K562 (cell line): Measurements from ENCODE around the gene CACNG3.

Experiments
- CTCF ChIP-seq, 3 experiments: IDR thresholded peaks in 2 of 3; conservative IDR thresholded peaks in 1 of 3; 2 replicates each; pipeline ENCODE4 v1.5.1; 2011 to 2012; ENCODE audit warnings: low read length in 3 of 3, mild to moderate bottlenecking in 3 of 3, control low read depth in 2 of 3, improper control_type of control experiment in 1 of 3, inconsistent platforms in 1 of 3, low read depth in 1 of 3, mixed read lengths in 1 of 3, moderate library complexity in 1 of 3; ENCODE audit not compliant: insufficient read depth in 2 of 3
- ELF4 ChIP-seq: fragments of 450-650 bp; formaldehyde crosslinking; IDR thresholded peaks from 2 replicates; pipeline ENCODE4 v1.4.0; 2022; ENCODE audit warnings: missing genetic modification characterization
- EP300 ChIP-seq: IDR thresholded peaks from 2 replicates; pipeline ENCODE4 v1.6.1; 2012; ENCODE audit warnings: low read length, improper control_type of control experiment
- EZH2 ChIP-seq: IDR thresholded peaks from 2 replicates; pipeline ENCODE4 v1.6.1; 2012; ENCODE audit warnings: low read depth, mild to moderate bottlenecking, inconsistent platforms, low read length, borderline replicate concordance
- FOXA3 ChIP-seq, 2 experiments: fragments of 450-650 bp in 1 of 2; sonication (generic) in 1 of 2; formaldehyde crosslinking; IDR thresholded peaks in 1 of 2; conservative IDR thresholded peaks in 1 of 2; 2 replicates each; pipeline versions ENCODE4 v1.4.0 to v1.8.0; 2020 to 2022; ENCODE audit warnings: mild to moderate bottlenecking in 2 of 2, missing genetic modification reagents in 1 of 2
- GTF2F1 ChIP-seq: IDR thresholded peaks from 2 replicates; pipeline ENCODE4 v1.6.1; 2011; ENCODE audit warnings: low read depth, low read length, improper control_type of control experiment
- HNRNPK ChIP-seq: fragments of 200-400 bp; formaldehyde crosslinking; IDR thresholded peaks from one replicate; pipeline ENCODE4 v1.6.1; 2018; ENCODE audit warnings: mild to moderate bottlenecking, low read depth, low read length; ENCODE audit not compliant: poor library complexity, severe bottlenecking
- IRF9 ChIP-seq: fragments of 450-650 bp; IDR thresholded peaks from 2 replicates; pipeline ENCODE4 v1.6.1; 2016; ENCODE audit warnings: missing biosample characterization, missing genetic modification characterization
- MXI1 ChIP-seq: IDR thresholded peaks from 2 replicates; pipeline ENCODE4 v1.6.1; 2011; ENCODE audit warnings: low read depth, mild to moderate bottlenecking, improper control_type of control experiment, low read length
- NCOA4 ChIP-seq: fragments of 450-650 bp; IDR thresholded peaks from 2 replicates; pipeline ENCODE4 v1.6.1; 2018; ENCODE audit warnings: mild to moderate bottlenecking; ENCODE audit not compliant: partially characterized antibody
- NR3C1 ChIP-seq: sonication (generic); formaldehyde crosslinking; IDR thresholded peaks from 2 replicates; pipeline ENCODE4 v1.8.1; 2022; ENCODE audit warnings: missing genetic modification reagents
- POLR2A ChIP-seq: fragments of 450-650 bp; conservative IDR thresholded peaks from 2 replicates; pipeline ENCODE4 v1.6.1; 2016
- POLR2AphosphoS5 ChIP-seq: IDR thresholded peaks from 2 replicates; pipeline ENCODE4 v1.6.1; 2011; ENCODE audit warnings: mild to moderate bottlenecking, low read depth, low read length, moderate library complexity; ENCODE audit not compliant: control insufficient read depth, insufficient read depth
- U2AF2 ChIP-seq: fragments of 200-400 bp; formaldehyde crosslinking; optimal IDR thresholded peaks from 2 replicates; pipeline ENCODE3; 2017; ENCODE audit warnings: low read depth, mild to moderate bottlenecking, low read length

- TF ChIP-seq NR3C1 (CRISPR knock-in tag) (no peak), HNRNPK (no peak), CTCF (IDR thresholded peaks at IDR 0.05 in 2 of 3, conservative IDR thresholded peaks at IDR 0.05 in 1 of 3; ENCODE audit: insufficient read depth in 2 of 3, low read depth in 1 of 3, low read length in 3 of 3) (no peak), POLR2A (no peak), FOXA3 (CRISPR knock-in tag; conservative IDR thresholded peaks at IDR 0.05 in 1 of 2, IDR thresholded peaks at IDR 0.05 in 1 of 2) (no peak), MXI1 (no peak), POLR2AphosphoS5 (no peak), NCOA4 (no peak), GTF2F1 (no peak), EZH2 (no peak), EP300 (no peak), IRF9 (no peak), U2AF2 (no peak), ELF4 (CRISPR knock-in tag) (no peak)
These were observed 35.8 kb downstream of the CACNG3 start for GRCh38 chr16:24291932-24292331.
